NCI-H345 treated with DMSO at 0.1 percent for 48 hours (cell line): ENCODE data around the gene ST6GALNAC2.
"Not testable (repeated sequence)": the region's sequence is repeated elsewhere in the genome, so short reads cannot be mapped to it uniquely, and the experiment has no call there.

ENCODE experiments used
- DNase-seq: peaks from one replicate; lab custom pipeline; 2025; ENCODE audit not compliant: unreplicated experiment; lab: John Stamatoyannopoulos, UW

ST6GALNAC2 gene

GRCh38 chr17:76585649-76586593 is at the start of gene ST6GALNAC2:
ST6GALNAC2 (minus strand) TSS chr17:76585860; CDS start chr17:76585808, 52 bp downstream.
- DNase-seq: peak; percentile 60

GRCh38 chr17:76635039-76635438 is 49.4 kb upstream of the ST6GALNAC2 start:
- DNase-seq: no peak

- DNase-seq: no peak
These were observed 48.1 kb upstream of the ST6GALNAC2 start for GRCh38 chr17:76633628-76634328.

- DNase-seq: no peak
These were observed 46.3 kb upstream of the ST6GALNAC2 start for GRCh38 chr17:76631821-76632565.

- no peak for DNase-seq
These were observed 44.5 kb upstream of the ST6GALNAC2 start for GRCh38 chr17:76630151-76630550.

DNA sequence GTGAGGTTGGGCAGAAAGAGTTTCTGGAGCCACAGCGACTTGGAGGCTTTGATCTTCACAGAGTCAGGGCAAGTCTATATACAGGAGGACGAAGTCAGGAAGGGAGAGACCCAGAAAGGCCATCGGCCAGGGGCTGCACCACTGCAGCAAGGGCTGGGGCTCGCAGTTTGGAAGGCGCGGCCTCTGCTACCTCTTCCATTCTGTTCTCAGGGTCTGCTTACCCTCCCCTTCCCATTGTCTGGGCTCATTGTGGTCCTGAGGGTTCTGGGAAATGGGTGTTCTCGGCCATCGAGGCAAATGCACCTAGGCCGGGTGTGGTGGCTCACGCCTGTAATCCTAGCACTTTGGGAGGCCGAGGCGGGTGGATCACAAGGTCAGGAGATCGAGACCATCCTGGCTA is 41.9 kb upstream of the ST6GALNAC2 start:
- no peak for DNase-seq

GRCh38 chr17:76626442-76626841 is 40.8 kb upstream of the ST6GALNAC2 start:
- DNase-seq: no peak

- DNase-seq: no peak
These were observed 39.8 kb upstream of the ST6GALNAC2 start for GRCh38 chr17:76625496-76625895.

GRCh38 chr17:76623271-76624146 is 37.8 kb upstream of the ST6GALNAC2 start:
- peak; percentile 76 for DNase-seq

- DNase-seq: no peak
These were observed 32.2 kb upstream of the ST6GALNAC2 start for GRCh38 chr17:76617838-76618237.

GRCh38 chr17:76614912-76615617 is 29.4 kb upstream of the ST6GALNAC2 start:
- no peak for DNase-seq

GRCh38 chr17:76614064-76614759 is 28.6 kb upstream of the ST6GALNAC2 start:
- DNase-seq: not testable (repeated sequence)

DNA sequence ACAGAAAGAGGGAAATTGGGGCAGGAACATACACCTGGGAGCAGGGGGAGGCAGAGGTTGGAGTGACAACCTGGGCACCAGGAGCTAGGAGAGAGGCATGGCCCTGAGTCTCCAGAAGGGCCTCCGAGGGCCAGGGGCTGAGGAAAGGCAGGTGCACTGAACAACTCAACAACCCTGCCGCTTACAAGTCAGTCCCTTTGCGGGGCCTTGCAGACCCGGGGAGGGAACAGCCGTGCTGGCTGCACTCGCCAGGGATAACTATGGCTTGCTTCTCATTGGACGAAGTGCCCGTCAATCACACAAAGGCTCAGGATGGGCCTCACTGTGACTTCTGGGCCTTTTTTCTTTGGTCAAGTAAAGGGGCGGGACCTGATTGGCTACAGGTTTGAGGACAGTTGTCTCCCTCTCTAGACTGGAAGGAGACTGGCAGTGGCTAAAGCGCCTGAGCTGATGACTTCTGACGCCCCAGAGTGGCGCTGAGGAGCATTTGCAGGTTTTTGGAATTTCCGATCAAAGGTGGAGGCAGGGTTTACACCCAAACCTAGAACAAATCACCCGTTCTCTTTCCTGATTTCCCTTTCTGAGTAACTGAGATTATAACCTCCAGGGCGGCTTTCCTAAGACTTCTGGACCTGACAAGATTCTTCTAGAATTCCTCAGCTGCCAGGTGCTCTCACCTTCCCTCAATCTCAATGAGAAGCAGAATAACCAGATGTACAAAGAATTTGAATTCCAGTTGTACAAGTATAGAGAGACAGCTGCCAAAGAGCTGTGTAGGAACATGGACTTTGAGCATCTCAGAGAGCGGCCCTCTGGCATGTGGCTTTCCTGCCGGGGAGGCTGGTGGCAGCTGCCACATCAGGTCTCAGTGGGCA is 27.6 kb upstream of the ST6GALNAC2 start:
- no peak for DNase-seq

- DNase-seq: no peak
These were observed 26.8 kb upstream of the ST6GALNAC2 start for GRCh38 chr17:76612465-76612864.

GRCh38 chr17:76611758-76612157 is 26.1 kb upstream of the ST6GALNAC2 start:
- DNase-seq: no peak

- DNase-seq: not testable (repeated sequence)
These were observed 25.6 kb upstream of the ST6GALNAC2 start for GRCh38 chr17:76611080-76611749.

- not testable (repeated sequence) for DNase-seq
These were observed 21.0 kb upstream of the ST6GALNAC2 start for GRCh38 chr17:76606685-76607084.

GRCh38 chr17:76601065-76601464 is 15.4 kb upstream of the ST6GALNAC2 start:
- DNase-seq: no peak
